Measurements from ENCODE around the gene PKMYT1. TPM values are rescaled to one million over a fixed set of nuclear protein-coding genes. Genes with fewer than 3 reads are reported as not detected.

The PKMYT1 gene
- total and polyA plus RNA-seq, 9 of the 15 experiments (the other 6 are each of a cell fraction or from before 2014, with no cell fraction given): 8.7 to 201 (median 37.8) TPM

DNA sequence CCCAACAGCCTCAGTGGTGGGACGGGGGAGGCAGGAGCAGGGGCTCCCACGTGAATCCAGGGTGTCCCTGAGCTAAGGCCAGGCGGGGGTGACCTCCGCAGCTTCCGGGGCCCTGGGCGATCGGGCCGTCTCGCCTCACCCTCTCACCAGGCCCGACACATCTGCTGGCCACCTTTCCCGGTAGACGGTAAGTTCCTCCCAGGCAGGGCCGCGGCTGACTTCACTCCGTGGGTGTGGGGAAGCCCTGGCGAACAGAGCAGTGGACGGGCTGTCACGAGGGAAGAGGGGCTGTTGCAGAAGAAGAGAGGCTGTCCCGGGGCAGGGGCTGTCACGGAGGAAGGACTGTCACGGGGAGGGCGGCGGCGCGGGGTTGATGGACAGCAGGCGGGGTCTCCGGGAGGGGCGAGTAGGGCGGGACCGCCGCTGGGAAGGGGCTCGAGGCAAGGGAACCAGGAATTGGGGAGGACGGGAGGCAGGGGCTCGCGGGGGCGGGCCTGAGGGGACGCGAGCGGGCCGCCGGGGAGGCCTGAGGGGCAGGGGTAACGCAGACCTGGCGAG, 498 bp downstream of the PKMYT1 start (continued):
- TF ChIP-seq ZFP36 (IDR thresholded peaks at IDR 0.05; ENCODE audit: low read depth, low read length, partially characterized antibody) (peak; percentile 20), ZNF217 (CRISPR knock-in tag; IDR thresholded peaks at IDR 0.05) (no peak), SIN3A (IDR thresholded peaks at IDR 0.05; ENCODE audit: borderline replicate concordance in 2 of 2, control insufficient read depth in 1 of 2, low read depth in 2 of 2, low read length in 2 of 2) (peak in 1 of 2 experiments; percentile 63; a peak in 2 of 4 replicates), ZBTB7A (IDR thresholded peaks at IDR 0.05; ENCODE audit: borderline replicate concordance, control insufficient read depth, low read depth, low read length) (peak; percentile 77; the same call in 1 of the 2 replicates), SRSF7 (optimal IDR thresholded peaks at IDR 0.05; ENCODE audit: low read depth, low read length) (no peak), TARDBP (IDR thresholded peaks at IDR 0.05) (no peak), FOXK1 (CRISPR knock-in tag; IDR thresholded peaks at IDR 0.05; ENCODE audit: borderline replicate concordance) (peak; percentile 69; the same call in 1 of the 2 replicates), MEIS2 (IDR thresholded peaks at IDR 0.05; ENCODE audit: partially characterized antibody) (peak; percentile 23), SETDB1 (IDR thresholded peaks at IDR 0.05; ENCODE audit: low read length) (no peak), DPF2 (IDR thresholded peaks at IDR 0.05) (peak; percentile 40; the same call in 1 of the 2 replicates), EGR1 (conservative IDR thresholded peaks at IDR 0.05) (0 out of 2 replicates have a peak, but pooled peaks have one; percentile 5)
- TF ChIP-seq, protein P1, sequence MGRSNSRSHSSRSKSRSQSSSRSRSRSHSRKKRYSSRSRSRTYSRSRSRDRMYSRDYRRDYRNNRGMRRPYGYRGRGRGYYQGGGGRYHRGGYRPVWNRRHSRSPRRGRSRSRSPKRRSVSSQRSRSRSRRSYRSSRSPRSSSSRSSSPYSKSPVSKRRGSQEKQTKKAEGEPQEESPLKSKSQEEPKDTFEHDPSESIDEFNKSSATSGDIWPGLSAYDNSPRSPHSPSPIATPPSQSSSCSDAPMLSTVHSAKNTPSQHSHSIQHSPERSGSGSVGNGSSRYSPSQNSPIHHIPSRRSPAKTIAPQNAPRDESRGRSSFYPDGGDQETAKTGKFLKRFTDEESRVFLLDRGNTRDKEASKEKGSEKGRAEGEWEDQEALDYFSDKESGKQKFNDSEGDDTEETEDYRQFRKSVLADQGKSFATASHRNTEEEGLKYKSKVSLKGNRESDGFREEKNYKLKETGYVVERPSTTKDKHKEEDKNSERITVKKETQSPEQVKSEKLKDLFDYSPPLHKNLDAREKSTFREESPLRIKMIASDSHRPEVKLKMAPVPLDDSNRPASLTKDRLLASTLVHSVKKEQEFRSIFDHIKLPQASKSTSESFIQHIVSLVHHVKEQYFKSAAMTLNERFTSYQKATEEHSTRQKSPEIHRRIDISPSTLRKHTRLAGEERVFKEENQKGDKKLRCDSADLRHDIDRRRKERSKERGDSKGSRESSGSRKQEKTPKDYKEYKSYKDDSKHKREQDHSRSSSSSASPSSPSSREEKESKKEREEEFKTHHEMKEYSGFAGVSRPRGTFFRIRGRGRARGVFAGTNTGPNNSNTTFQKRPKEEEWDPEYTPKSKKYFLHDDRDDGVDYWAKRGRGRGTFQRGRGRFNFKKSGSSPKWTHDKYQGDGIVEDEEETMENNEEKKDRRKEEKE (IDR thresholded peaks at IDR 0.05; ENCODE audit: borderline replicate concordance in 1 of 2, control insufficient read depth in 1 of 2, low read depth in 2 of 2, low read length in 1 of 2): no peak
- TF ChIP-seq, protein P2, sequence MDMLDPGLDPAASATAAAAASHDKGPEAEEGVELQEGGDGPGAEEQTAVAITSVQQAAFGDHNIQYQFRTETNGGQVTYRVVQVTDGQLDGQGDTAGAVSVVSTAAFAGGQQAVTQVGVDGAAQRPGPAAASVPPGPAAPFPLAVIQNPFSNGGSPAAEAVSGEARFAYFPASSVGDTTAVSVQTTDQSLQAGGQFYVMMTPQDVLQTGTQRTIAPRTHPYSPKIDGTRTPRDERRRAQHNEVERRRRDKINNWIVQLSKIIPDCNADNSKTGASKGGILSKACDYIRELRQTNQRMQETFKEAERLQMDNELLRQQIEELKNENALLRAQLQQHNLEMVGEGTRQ (CRISPR knock-in tag; IDR thresholded peaks at IDR 0.05): 0 out of 2 replicates have a peak, but pooled peaks have one; percentile 20
- TF ChIP-seq, protein P3, sequence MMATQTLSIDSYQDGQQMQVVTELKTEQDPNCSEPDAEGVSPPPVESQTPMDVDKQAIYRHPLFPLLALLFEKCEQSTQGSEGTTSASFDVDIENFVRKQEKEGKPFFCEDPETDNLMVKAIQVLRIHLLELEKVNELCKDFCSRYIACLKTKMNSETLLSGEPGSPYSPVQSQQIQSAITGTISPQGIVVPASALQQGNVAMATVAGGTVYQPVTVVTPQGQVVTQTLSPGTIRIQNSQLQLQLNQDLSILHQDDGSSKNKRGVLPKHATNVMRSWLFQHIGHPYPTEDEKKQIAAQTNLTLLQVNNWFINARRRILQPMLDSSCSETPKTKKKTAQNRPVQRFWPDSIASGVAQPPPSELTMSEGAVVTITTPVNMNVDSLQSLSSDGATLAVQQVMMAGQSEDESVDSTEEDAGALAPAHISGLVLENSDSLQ (IDR thresholded peaks at IDR 0.05): peak; percentile 96
- TF ChIP-seq, protein P4, sequence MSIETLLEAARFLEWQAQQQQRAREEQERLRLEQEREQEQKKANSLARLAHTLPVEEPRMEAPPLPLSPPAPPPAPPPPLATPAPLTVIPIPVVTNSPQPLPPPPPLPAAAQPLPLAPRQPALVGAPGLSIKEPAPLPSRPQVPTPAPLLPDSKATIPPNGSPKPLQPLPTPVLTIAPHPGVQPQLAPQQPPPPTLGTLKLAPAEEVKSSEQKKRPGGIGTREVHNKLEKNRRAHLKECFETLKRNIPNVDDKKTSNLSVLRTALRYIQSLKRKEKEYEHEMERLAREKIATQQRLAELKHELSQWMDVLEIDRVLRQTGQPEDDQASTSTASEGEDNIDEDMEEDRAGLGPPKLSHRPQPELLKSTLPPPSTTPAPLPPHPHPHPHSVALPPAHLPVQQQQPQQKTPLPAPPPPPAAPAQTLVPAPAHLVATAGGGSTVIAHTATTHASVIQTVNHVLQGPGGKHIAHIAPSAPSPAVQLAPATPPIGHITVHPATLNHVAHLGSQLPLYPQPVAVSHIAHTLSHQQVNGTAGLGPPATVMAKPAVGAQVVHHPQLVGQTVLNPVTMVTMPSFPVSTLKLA (conservative IDR thresholded peaks at IDR 0.05): peak in 1 of 2 experiments; percentile 54; a peak in 1 of 4 replicates
- TF ChIP-seq, protein P5, sequence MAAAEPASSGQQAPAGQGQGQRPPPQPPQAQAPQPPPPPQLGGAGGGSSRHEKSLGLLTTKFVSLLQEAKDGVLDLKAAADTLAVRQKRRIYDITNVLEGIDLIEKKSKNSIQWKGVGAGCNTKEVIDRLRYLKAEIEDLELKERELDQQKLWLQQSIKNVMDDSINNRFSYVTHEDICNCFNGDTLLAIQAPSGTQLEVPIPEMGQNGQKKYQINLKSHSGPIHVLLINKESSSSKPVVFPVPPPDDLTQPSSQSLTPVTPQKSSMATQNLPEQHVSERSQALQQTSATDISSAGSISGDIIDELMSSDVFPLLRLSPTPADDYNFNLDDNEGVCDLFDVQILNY (CRISPR knock-in tag; IDR thresholded peaks at IDR 0.05): no peak
- TF ChIP-seq, protein P6, sequence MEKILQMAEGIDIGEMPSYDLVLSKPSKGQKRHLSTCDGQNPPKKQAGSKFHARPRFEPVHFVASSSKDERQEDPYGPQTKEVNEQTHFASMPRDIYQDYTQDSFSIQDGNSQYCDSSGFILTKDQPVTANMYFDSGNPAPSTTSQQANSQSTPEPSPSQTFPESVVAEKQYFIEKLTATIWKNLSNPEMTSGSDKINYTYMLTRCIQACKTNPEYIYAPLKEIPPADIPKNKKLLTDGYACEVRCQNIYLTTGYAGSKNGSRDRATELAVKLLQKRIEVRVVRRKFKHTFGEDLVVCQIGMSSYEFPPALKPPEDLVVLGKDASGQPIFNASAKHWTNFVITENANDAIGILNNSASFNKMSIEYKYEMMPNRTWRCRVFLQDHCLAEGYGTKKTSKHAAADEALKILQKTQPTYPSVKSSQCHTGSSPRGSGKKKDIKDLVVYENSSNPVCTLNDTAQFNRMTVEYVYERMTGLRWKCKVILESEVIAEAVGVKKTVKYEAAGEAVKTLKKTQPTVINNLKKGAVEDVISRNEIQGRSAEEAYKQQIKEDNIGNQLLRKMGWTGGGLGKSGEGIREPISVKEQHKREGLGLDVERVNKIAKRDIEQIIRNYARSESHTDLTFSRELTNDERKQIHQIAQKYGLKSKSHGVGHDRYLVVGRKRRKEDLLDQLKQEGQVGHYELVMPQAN (IDR thresholded peaks at IDR 0.05; ENCODE audit: borderline replicate concordance): peak; percentile 81
